Colonic mucosa (tissue), 4 donors: ENCODE data around the gene KRT86. TPM values are rescaled to one million over a fixed set of nuclear protein-coding genes. Genes with fewer than 3 reads are reported as not detected.
A peak's percentile ranks its signal among the peaks of the same experiment; 100 is the strongest.
"Not testable (repeated sequence)": the region's sequence is repeated elsewhere in the genome, so short reads cannot be mapped to it uniquely, and the experiment has no call there.

ENCODE experiments used
- DNase-seq: peaks from one replicate; pipeline ENCODE4 v3.0.0-alpha.2; 2020
- H3K27ac ChIP-seq: fragments of 200-600 bp; one replicate; pipeline ENCODE4 v1.8.0; 2021
- H3K27me3 ChIP-seq: fragments of 200-600 bp; one replicate; pipeline ENCODE4 v1.8.0; 2021
- H3K36me3 ChIP-seq: fragments of 200-600 bp; one replicate; pipeline ENCODE4 v1.8.0; 2021
- H3K4me1 ChIP-seq: fragments of 200-600 bp; one replicate; pipeline ENCODE4 v1.8.0; 2021; ENCODE audit warnings: mild to moderate bottlenecking
- H3K4me3 ChIP-seq: fragments of 200-600 bp; one replicate; pipeline ENCODE4 v1.8.0; 2021
- H3K9ac ChIP-seq, 2 donors: one replicate each; pipeline ENCODE4 v1.7.0; 2013; ENCODE audit warnings: control low read depth in 2 of 2, low read depth in 2 of 2, low read length in 2 of 2
- H3K9me3 ChIP-seq: fragments of 200-600 bp; one replicate; pipeline ENCODE4 v1.8.0; 2021
- intact Hi-C: fragments of 100-400 bp; cut with DNase I; formaldehyde crosslinking; loops from one replicate; pipeline ENCODE4 v1.14.1; 2022
- total RNA-seq, 2 donors: library from RNA; stranded (reverse); fragmentation: NEBNext Ultra II Directional in 1 of 2; extraction: Animal tissue kit (Norgen Biotek cat#: 25700) in 1 of 2; gene quantifications; one replicate each; pipeline ENCODE4 v1.2.1, GENCODE V29; 2021
- TF ChIP-seq, protein P1 (sequence below): fragments of 200-600 bp; IDR thresholded peaks from one replicate; pipeline ENCODE4 v1.8.0; 2022; ENCODE audit warnings: antibody characterized with exemption, mild to moderate bottlenecking
- donor health status: healthy.
- donor health status: DM: no; HTN: no; CAD: no.
- donor health status: DM: no; HTN: no; CAD: no.

Gene KRT86
- total RNA-seq, 2 donors from 2014 or later: 0.16 TPM; not detected in 1

DNA sequence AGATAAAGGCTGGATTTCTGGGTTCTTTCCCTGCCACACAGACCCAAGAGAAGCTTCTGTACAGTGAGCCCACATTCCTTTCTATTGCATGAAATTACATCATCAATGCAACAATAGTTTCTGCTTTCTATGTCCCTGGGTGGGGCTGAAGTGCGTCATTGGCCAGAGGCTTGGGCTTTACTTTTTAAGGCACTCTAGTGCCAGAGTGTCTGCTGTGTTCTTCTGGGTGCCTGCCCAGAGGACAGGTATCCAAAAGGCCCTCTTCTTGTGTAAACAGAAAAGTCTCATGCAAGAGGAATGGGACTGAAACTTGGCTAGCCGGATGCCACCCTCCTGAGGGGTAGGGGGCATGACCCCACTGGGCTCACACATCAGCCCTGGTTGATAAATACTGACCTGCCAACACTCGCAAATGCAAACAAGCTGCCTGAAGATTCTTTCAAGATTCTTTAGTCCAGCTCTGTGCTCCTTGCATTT, 5.9 kb downstream of the KRT86 start:
- no peak overlapping the region for H3K9ac ChIP-seq
- no peak for DNase-seq
- H3K9me3 ChIP-seq: no peaks in the 10 kb centered on the region
- no peaks in the 10 kb centered on the region for H3K27me3 ChIP-seq
- H3K36me3 ChIP-seq: no peaks in the 10 kb centered on the region
- no peak overlapping the region for H3K27ac ChIP-seq
- intact Hi-C loops: no loop called here
- no peaks in the 10 kb centered on the region for H3K4me1 ChIP-seq
- H3K4me3 ChIP-seq: no peak overlapping the region
- TF ChIP-seq, protein P1, sequence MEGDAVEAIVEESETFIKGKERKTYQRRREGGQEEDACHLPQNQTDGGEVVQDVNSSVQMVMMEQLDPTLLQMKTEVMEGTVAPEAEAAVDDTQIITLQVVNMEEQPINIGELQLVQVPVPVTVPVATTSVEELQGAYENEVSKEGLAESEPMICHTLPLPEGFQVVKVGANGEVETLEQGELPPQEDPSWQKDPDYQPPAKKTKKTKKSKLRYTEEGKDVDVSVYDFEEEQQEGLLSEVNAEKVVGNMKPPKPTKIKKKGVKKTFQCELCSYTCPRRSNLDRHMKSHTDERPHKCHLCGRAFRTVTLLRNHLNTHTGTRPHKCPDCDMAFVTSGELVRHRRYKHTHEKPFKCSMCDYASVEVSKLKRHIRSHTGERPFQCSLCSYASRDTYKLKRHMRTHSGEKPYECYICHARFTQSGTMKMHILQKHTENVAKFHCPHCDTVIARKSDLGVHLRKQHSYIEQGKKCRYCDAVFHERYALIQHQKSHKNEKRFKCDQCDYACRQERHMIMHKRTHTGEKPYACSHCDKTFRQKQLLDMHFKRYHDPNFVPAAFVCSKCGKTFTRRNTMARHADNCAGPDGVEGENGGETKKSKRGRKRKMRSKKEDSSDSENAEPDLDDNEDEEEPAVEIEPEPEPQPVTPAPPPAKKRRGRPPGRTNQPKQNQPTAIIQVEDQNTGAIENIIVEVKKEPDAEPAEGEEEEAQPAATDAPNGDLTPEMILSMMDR: no peak

DNA sequence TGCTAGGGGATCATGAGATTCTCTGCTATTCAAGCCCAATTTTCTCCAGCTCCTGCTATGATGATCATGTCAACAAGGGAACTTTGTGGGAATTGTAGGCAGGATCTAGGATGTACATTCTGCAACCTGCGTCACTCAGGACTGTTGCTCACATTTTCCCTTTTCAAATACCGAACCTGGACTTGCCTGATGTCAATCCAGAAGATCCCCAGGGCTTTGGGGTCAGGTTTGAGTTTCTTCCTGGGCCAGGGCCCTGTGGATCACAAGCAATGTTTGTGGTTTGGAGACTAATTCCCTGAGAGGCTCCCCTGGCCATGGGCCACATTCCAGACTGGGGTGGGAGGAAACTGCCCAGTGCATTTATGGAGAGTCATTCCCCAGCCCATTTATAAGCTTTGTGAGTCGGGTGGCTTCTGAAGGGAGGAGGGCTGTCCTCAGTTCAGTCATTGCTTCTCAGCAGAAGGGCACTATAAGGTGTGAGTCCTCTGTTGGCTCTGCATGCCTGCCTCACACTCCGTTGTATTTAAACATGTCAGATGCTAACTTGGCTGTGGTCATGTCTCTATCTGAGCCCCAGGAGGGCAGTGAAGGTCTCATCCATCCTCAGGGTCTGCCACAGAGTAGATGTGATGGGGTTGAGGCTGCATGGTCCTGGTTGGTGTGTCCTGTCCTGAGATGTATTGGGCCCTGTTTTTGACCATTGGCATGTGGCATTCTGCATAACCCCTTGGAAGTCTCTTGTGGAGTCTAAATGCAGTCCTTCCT, 6.5 kb downstream of the KRT86 start:
- Histone ChIP-seq H3K9ac (no peak overlapping the region), H3K9me3 (no peaks in the 10 kb centered on the region), H3K36me3 (no peaks in the 10 kb centered on the region), H3K4me1 (no peaks in the 10 kb centered on the region), H3K27ac (peak overlapping the region; percentile 14), H3K4me3 (no peak overlapping the region), H3K27me3 (no peaks in the 10 kb centered on the region)
- peak; percentile 25 for DNase-seq
- intact Hi-C loops: no loop called here
- TF ChIP-seq, protein P1: no peak

DNA sequence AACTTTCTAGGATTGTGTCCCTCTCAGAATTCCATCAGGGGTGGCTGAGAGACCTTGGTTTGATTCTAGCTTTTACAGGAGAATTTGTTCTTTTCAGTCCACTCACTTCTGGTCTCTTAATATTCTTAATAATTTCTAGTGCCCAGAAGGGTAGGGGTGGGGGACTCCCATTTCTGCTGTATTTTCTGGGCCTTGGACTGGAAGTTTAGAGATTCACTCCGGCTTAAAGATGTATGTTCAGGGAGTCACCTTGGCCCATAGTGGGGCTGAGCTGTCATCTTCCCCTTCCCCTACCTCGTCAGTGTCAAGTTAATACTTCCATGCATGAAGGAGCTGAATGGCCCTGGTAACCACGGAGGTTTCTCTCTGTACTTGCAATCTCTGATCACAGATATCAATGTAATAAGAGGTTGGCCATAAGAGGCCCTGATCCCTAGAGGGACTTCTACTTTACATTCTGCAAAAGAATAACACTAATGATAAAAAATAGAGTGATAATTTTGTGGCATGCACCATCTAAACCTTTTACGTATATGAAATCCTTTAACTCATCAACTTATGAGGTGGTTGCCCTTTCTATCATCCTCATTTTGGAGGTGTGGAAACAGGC, 10.2 kb downstream of the KRT86 start:
- H3K27me3 ChIP-seq: no peaks in the 10 kb centered on the region
- DNase-seq: no peak
- no peaks in the 10 kb centered on the region for H3K9me3 ChIP-seq
- H3K36me3 ChIP-seq: no peaks in the 10 kb centered on the region
- TF ChIP-seq, protein P1: no peak
- no peak overlapping the region for H3K9ac ChIP-seq
- H3K27ac ChIP-seq: no peak overlapping the region
- H3K4me1 ChIP-seq: no peaks in the 10 kb centered on the region
- intact Hi-C loops: no loop called here
- no peak overlapping the region for H3K4me3 ChIP-seq

DNA sequence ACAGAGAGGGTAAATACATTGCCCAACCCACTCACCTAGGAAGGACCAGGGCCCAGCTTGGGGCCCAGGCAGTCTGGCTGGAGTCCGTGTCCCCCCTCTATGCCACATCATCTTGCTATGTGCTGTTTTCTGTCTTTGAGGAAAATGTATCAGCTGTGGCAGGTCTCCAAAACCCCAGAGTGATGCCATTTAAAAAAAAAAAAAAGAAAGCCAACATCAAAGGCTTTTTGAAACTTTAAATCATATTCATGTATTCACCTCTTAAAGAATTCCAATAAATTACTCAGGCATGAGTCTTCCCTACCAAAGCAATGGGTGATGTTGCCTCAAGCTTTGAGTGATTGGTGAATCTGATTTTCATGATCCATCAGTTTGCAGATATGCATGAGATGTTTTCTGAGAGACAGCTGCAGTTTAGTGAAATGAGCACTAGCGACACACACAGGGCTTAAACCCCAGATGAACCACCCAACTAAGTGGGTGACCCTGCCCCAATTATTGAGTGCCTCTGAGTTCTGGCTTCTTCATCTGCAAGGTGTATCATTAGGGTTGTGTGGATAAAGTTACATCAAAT, 10.8 kb downstream of the KRT86 start:
- intact Hi-C loops: no loop called here

DNA sequence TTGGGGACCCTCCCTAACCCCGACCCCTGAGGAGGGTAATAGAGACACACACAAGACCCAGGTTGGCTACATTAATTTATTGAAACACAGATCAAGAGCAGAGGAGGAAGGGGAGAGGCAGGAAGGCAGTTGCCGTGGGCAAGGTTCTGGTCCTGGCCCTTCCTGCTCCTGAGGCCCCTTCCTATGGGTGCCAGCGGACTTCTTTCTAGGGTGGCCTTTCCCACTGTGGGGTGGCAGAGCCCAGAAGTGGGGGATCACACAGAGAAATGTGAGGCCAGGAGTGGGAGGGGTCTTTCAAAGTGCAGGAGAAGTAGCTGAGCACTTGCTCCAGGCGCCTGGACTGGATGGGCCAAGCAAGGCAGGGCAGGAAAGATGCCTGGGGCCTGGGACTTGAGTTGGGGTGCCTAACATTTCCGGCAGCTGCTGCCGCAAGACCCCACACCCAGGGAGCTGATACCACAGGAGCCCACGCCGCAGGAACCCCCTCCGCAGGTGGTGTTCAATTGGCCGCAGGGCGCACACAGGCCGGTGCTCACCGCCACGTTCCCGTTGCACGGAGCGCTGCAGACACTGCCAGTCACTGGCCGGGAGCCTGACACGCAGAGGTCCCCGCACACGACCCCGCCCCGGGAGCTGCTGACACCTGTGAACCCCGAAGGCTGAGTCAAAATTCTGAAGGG, 11.5 kb downstream of the KRT86 start:
- Histone ChIP-seq H3K27ac (no peak overlapping the region), H3K4me1 (no peaks in the 10 kb centered on the region), H3K9me3 (no peaks in the 10 kb centered on the region), H3K9ac (no peak overlapping the region), H3K4me3 (no peak overlapping the region), H3K36me3 (no peaks in the 10 kb centered on the region), H3K27me3 (no peaks in the 10 kb centered on the region)
- no peak for DNase-seq
- intact Hi-C loops: no loop called here
- TF ChIP-seq, protein P1: no peak

More for the DNA sequence above, 10.8 kb downstream of the KRT86 start:
- H3K9ac ChIP-seq: no peak overlapping the region
- TF ChIP-seq, protein P1: no peak
- no peaks in the 10 kb centered on the region for H3K27me3 ChIP-seq
- H3K4me1 ChIP-seq: no peaks in the 10 kb centered on the region
- no peak overlapping the region for H3K27ac ChIP-seq
- DNase-seq: no peak
- no peak overlapping the region for H3K4me3 ChIP-seq
- H3K36me3 ChIP-seq: no peaks in the 10 kb centered on the region
- no peaks in the 10 kb centered on the region for H3K9me3 ChIP-seq

DNA sequence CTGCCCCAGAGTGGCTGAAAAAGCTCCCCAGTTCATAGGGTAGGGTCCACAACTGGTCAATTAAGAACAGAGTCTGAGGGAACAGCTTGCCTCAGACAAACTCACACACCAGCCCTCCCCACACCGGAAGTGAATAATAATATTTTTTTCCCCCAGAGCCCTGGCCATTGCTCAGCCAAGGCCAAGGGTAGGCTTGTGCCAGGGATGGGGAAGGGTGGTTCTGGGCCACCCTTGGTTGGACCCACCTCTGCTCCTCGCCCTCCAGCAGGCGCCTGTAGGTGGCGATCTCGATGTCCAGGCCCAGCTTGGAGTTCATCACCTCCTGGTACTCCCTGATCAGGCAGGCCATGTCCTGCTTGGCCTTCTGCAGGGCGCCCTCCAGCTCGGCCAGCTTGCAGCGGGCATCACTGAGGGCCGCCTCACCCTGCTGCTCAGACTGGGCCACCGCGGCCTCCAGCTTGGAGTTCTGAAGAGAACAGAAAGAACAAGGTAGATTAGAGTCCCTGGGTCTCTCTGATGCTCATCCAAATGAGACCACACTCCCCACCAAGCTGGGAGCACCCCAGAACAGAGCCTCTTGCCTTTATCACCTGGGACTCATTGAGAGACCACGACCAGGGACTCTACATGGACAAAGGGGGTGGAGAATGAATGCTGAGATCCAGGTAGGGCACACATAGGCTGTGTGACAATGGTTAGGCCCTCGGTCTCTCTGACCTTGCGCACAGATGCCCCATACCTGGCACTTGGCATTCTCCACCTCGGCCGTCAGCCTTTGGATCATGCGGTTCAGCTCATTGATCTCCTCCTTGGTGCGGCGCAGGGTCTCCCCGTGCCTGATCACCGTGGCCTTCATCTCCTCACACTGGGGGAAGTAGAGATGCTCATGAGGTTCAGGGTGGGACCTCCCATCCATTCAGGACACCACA, 12.7 kb downstream of the KRT86 start:
- H3K36me3 ChIP-seq, H3K27ac ChIP-seq, H3K27me3 ChIP-seq, H3K4me1 ChIP-seq, H3K4me3 ChIP-seq, H3K9me3 ChIP-seq, H3K9ac ChIP-seq, DNase-seq, intact Hi-C loops: not testable (repeated sequence)
